ENCODE data around the gene PRKG1. TPM values are rescaled to one million over a fixed set of nuclear protein-coding genes. Genes with fewer than 3 reads are reported as not detected.

PRKG1 gene
- polyA plus RNA-seq, 1 donor (not counting 4 experiments of a cell fraction or from before 2014, with no cell fraction given): 0.24 TPM

DNA sequence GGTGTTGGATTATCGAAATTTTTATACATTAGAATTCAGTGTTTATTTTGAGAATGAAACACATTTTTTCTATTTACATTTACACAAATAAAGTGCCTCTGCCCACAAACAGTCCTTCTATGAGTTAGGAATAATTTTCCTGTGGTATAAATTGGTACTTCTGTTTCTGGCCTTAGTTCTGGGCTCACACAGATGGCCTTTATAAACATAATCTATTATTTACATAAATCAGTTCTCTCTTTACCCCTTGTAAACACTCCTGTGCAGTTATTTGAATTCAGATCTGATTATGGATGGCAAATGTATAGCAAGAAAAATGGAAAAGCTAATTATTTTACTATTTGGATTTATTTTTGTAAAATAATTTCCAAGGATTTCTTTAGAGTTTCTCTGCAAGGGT is 143.2 kb downstream of the PRKG1 start:
- Histone ChIP-seq H3K36me3 (ENCODE audit: control insufficient read depth in 2 of 2, extremely low read depth in 1 of 2, insufficient read depth in 2 of 2, low read length in 2 of 2) (no peaks in the 10 kb centered on the region), H3K79me2 (ENCODE audit: control insufficient read depth, insufficient read depth, low read length) (no peaks in the 10 kb centered on the region), H2AFZ (ENCODE audit: control insufficient read depth, low read length) (no peak overlapping the region), H3K4me1 (ENCODE audit: control insufficient read depth, extremely low read depth, insufficient read depth, low read length) (no peaks in the 10 kb centered on the region), H3K27me3 (ENCODE audit: control insufficient read depth, extremely low read depth, insufficient read depth, low read length) (no peaks in the 10 kb centered on the region), H3K4me3 (ENCODE audit: control insufficient read depth in 2 of 3, extremely low read depth in 1 of 3, insufficient read depth in 2 of 3, low read depth in 1 of 3, low read length in 3 of 3) (no peak overlapping the region), H3K9ac (ENCODE audit: control insufficient read depth, extremely low read depth, insufficient read depth, low read length) (no peak overlapping the region), H4K20me1 (ENCODE audit: control insufficient read depth, extremely low read depth, insufficient read depth, low read length) (no peaks in the 10 kb centered on the region), H3K9me3 (ENCODE audit: control insufficient read depth, low read depth, low read length) (no peaks in the 10 kb centered on the region), H3K27ac (ENCODE audit: control insufficient read depth, insufficient read depth, low read length) (no peak overlapping the region), H3K9me1 (ENCODE audit: control insufficient read depth, extremely low read depth, insufficient read depth, low read length) (no peaks in the 10 kb centered on the region), H3K4me2 (ENCODE audit: control insufficient read depth, extremely low read depth, insufficient read depth, low read depth, low read length) (no peak overlapping the region)
- FAIRE-seq (no peak), DNase-seq (ENCODE audit: low read depth, low spot score) (no peak)
- TF ChIP-seq, protein P1, sequence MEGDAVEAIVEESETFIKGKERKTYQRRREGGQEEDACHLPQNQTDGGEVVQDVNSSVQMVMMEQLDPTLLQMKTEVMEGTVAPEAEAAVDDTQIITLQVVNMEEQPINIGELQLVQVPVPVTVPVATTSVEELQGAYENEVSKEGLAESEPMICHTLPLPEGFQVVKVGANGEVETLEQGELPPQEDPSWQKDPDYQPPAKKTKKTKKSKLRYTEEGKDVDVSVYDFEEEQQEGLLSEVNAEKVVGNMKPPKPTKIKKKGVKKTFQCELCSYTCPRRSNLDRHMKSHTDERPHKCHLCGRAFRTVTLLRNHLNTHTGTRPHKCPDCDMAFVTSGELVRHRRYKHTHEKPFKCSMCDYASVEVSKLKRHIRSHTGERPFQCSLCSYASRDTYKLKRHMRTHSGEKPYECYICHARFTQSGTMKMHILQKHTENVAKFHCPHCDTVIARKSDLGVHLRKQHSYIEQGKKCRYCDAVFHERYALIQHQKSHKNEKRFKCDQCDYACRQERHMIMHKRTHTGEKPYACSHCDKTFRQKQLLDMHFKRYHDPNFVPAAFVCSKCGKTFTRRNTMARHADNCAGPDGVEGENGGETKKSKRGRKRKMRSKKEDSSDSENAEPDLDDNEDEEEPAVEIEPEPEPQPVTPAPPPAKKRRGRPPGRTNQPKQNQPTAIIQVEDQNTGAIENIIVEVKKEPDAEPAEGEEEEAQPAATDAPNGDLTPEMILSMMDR (optimal IDR thresholded peaks at IDR 0.05 in 1 of 3, IDR thresholded peaks at IDR 0.05 in 1 of 3, conservative IDR thresholded peaks at IDR 0.05 in 1 of 3; ENCODE audit: extremely low read depth in 1 of 3, insufficient read depth in 2 of 3, low read length in 3 of 3): no peak
- no peak for TF ChIP-seq EZH2 (IDR thresholded peaks at IDR 0.05; ENCODE audit: low read length)
- dilution Hi-C loops (cut with MboI; ENCODE audit: extremely low pct_ligation_motif_present, low sequenced_read_pairs): no loop called here

GRCh38 chr10:51224671-51225161 is 150.4 kb downstream of the PRKG1 start:
- Histone ChIP-seq H3K27ac (ENCODE audit: control insufficient read depth, insufficient read depth, low read length) (no peak overlapping the region), H3K9ac (ENCODE audit: control insufficient read depth, extremely low read depth, insufficient read depth, low read length) (no peak overlapping the region), H3K9me3 (ENCODE audit: control insufficient read depth, low read depth, low read length) (no peaks in the 10 kb centered on the region), H3K27me3 (ENCODE audit: control insufficient read depth, extremely low read depth, insufficient read depth, low read length) (no peaks in the 10 kb centered on the region), H3K9me1 (ENCODE audit: control insufficient read depth, extremely low read depth, insufficient read depth, low read length) (no peaks in the 10 kb centered on the region), H4K20me1 (ENCODE audit: control insufficient read depth, extremely low read depth, insufficient read depth, low read length) (no peaks in the 10 kb centered on the region), H3K79me2 (ENCODE audit: control insufficient read depth, insufficient read depth, low read length) (no peaks in the 10 kb centered on the region), H3K4me2 (ENCODE audit: control insufficient read depth, extremely low read depth, insufficient read depth, low read depth, low read length) (no peak overlapping the region), H2AFZ (ENCODE audit: control insufficient read depth, low read length) (no peak overlapping the region), H3K36me3 (ENCODE audit: control insufficient read depth in 2 of 2, extremely low read depth in 1 of 2, insufficient read depth in 2 of 2, low read length in 2 of 2) (no peaks in the 10 kb centered on the region), H3K4me3 (ENCODE audit: control insufficient read depth in 2 of 3, extremely low read depth in 1 of 3, insufficient read depth in 2 of 3, low read depth in 1 of 3, low read length in 3 of 3) (no peak overlapping the region), H3K4me1 (ENCODE audit: control insufficient read depth, extremely low read depth, insufficient read depth, low read length) (no peaks in the 10 kb centered on the region)
- DNase-seq (ENCODE audit: low read depth, low spot score) (no peak), FAIRE-seq (no peak)
- dilution Hi-C loops (cut with MboI; ENCODE audit: extremely low pct_ligation_motif_present, low sequenced_read_pairs): no loop called here
- TF ChIP-seq, protein P1 (optimal IDR thresholded peaks at IDR 0.05 in 1 of 3, IDR thresholded peaks at IDR 0.05 in 1 of 3, conservative IDR thresholded peaks at IDR 0.05 in 1 of 3; ENCODE audit: extremely low read depth in 1 of 3, insufficient read depth in 2 of 3, low read length in 3 of 3): no peak
- TF ChIP-seq EZH2 (IDR thresholded peaks at IDR 0.05; ENCODE audit: low read length): no peak

All from keratinocyte (primary cell).